SH-SY5Y (cell line): ENCODE measurements around the gene KCNQ5.

Experiments
- GATA2 ChIP-seq: IDR thresholded peaks from 2 replicates; pipeline ENCODE4 v1.6.1; 2011; ENCODE audit warnings: mild to moderate bottlenecking, low read depth, low read length
- GATA3 ChIP-seq: IDR thresholded peaks from 2 replicates; pipeline ENCODE4 v1.6.1; 2011; ENCODE audit warnings: low read depth, mild to moderate bottlenecking, low read length, moderate library complexity

GRCh38 chr6:72659754-72660153 lies 37.9 kb downstream of the KCNQ5 start:
- TF ChIP-seq GATA3, result no peak
- no peak for TF ChIP-seq GATA2
